Neural progenitor cell (in vitro differentiated cells): ENCODE results near the gene CRACR2A. TPM values are rescaled to one million over a fixed set of nuclear protein-coding genes. Genes with fewer than 3 reads are reported as not detected.

Source experiments
- DNase-seq: peaks from one replicate; pipeline ENCODE4 v3.0.0-alpha.2; 2016; ENCODE audit warnings: low spot score
- H2AFZ ChIP-seq: fragments of 200-600 bp; sonication (generic); replicated peaks from 2 replicates; pipeline ENCODE4 v1.6.1; 2016; ENCODE audit warnings: antibody characterized with exemption
- H3F3A ChIP-seq: fragments of 200-600 bp; sonication (generic); 2 replicates; pipeline ENCODE4 v1.6.1; 2016; ENCODE audit warnings: antibody characterized with exemption, low read depth
- H3K27ac ChIP-seq: fragments of 200-600 bp; sonication (generic); 2 replicates; pipeline ENCODE4 v1.5.1; 2016; ENCODE audit warnings: mild to moderate bottlenecking
- H3K27me3 ChIP-seq: fragments of 200-600 bp; sonication (generic); 2 replicates; pipeline ENCODE4 v1.6.1; 2016; ENCODE audit warnings: mild to moderate bottlenecking, moderate library complexity
- H3K36me3 ChIP-seq: fragments of 200-600 bp; sonication (generic); 2 replicates; pipeline ENCODE4 v1.5.1; 2016
- H3K4me1 ChIP-seq: fragments of 200-600 bp; sonication (generic); 2 replicates; pipeline ENCODE4 v1.6.1; 2016; ENCODE audit warnings: mixed run types
- H3K4me2 ChIP-seq: fragments of 200-600 bp; sonication (generic); 2 replicates; pipeline ENCODE4 v1.6.1; 2016
- H3K4me3 ChIP-seq: fragments of 200-600 bp; sonication (generic); 2 replicates; pipeline ENCODE4 v1.5.1; 2016
- H3K79me2 ChIP-seq: fragments of 200-600 bp; sonication (generic); 2 replicates; pipeline ENCODE4 v1.6.1; 2016; ENCODE audit warnings: low read depth
- H3K9ac ChIP-seq: fragments of 200-600 bp; sonication (generic); 2 replicates; pipeline ENCODE4 v1.6.1; 2016
- H3K9me3 ChIP-seq: fragments of 200-600 bp; sonication (generic); 2 replicates; pipeline ENCODE4 v1.5.1; 2016; ENCODE audit warnings: low read depth
- H4K20me1 ChIP-seq: fragments of 200-600 bp; sonication (generic); 2 replicates; pipeline ENCODE4 v1.6.1; 2016; ENCODE audit warnings: low read depth
- H3K27ac Mint-ChIP-seq: 3 replicates; pipeline ENCODE4 v1.8.0; 2021; ENCODE audit warnings: mixed read lengths
- H3K27me3 Mint-ChIP-seq: 2 replicates; pipeline ENCODE4 v1.8.0; 2022; ENCODE audit warnings: low read depth, mild to moderate bottlenecking, inconsistent platforms, moderate library complexity, mixed read lengths; ENCODE audit not compliant: insufficient read depth
- H3K36me3 Mint-ChIP-seq: 3 replicates; pipeline ENCODE4 v1.8.0; 2021; ENCODE audit warnings: mixed read lengths
- H3K4me1 Mint-ChIP-seq: 3 replicates; pipeline ENCODE4 v1.8.0; 2021; ENCODE audit warnings: mixed read lengths
- H3K4me3 Mint-ChIP-seq: 3 replicates; pipeline ENCODE4 v1.8.0; 2021; ENCODE audit warnings: mild to moderate bottlenecking, moderate library complexity, mixed read lengths
- H3K9me3 Mint-ChIP-seq: 3 replicates; pipeline ENCODE4 v1.8.0; 2020; ENCODE audit warnings: mixed read lengths
- CTCF ChIP-seq: fragments of 200-600 bp; sonication (generic); IDR thresholded peaks from 2 replicates; pipeline ENCODE4 v1.5.1; 2017; ENCODE audit warnings: antibody characterized with exemption, mild to moderate bottlenecking
- EZH2 ChIP-seq: fragments of 200-600 bp; sonication (generic); IDR thresholded peaks from 2 replicates; pipeline ENCODE4 v1.6.1; 2017; ENCODE audit warnings: antibody characterized with exemption, mild to moderate bottlenecking, moderate library complexity
- EZH2phosphoT487 ChIP-seq: fragments of 200-600 bp; sonication (generic); IDR thresholded peaks from 2 replicates; pipeline ENCODE4 v1.6.1; 2017; ENCODE audit warnings: antibody characterized with exemption
- total RNA-seq: library from RNA; depleted of rRNA; stranded (reverse); fragments of >200 nt; gene quantifications from 2 replicates; pipeline ENCODE4 v1.2.3, GENCODE V29; 2015; ENCODE audit warnings: low replicate concordance

CRACR2A gene
- total RNA-seq, 1 donor from 2014 or later: 0.06 TPM

GRCh38 chr12:3629057-3629830, 123.7 kb downstream of the CRACR2A start:
- H3K36me3 ChIP-seq: no peaks in the 10 kb centered on the region
- no peak overlapping the region for H2AFZ ChIP-seq
- Mint-ChIP-seq H3K9me3 (no peaks in the 10 kb centered on the region), H3K36me3 (no peaks in the 10 kb centered on the region), H3K27ac (peak overlapping the region; percentile 77), H3K4me1 (peaks cover 11% of the 10 kb centered on the region), H3K4me3 (no peak overlapping the region), H3K27me3 (peaks cover 8% of the 10 kb centered on the region)
- DNase-seq: no peak
- no peaks in the 10 kb centered on the region for H3K27me3 ChIP-seq
- no peaks in the 10 kb centered on the region for H3K9me3 ChIP-seq
- no peaks in the 10 kb centered on the region for H4K20me1 ChIP-seq
- H3K4me3 ChIP-seq: no peak overlapping the region
- no peaks in the 10 kb centered on the region for H3K79me2 ChIP-seq
- H3K4me2 ChIP-seq: no peak overlapping the region
- H3K27ac ChIP-seq: no peak overlapping the region
- H3F3A ChIP-seq: no peaks in the 10 kb centered on the region
- H3K9ac ChIP-seq: no peak overlapping the region
- H3K4me1 ChIP-seq: peaks cover 4% of the 10 kb centered on the region
- no peak for TF ChIP-seq EZH2
- TF ChIP-seq CTCF: no peak
- no peak for TF ChIP-seq EZH2phosphoT487

GRCh38 chr12:3628629-3629028, 124.3 kb downstream of the CRACR2A start:
- Histone ChIP-seq H4K20me1 (no peaks in the 10 kb centered on the region), H3K4me1 (no peaks in the 10 kb centered on the region), H3K4me3 (no peak overlapping the region), H2AFZ (no peak overlapping the region), H3K27me3 (no peaks in the 10 kb centered on the region), H3K9ac (no peak overlapping the region), H3F3A (no peaks in the 10 kb centered on the region), H3K36me3 (no peaks in the 10 kb centered on the region), H3K9me3 (no peaks in the 10 kb centered on the region), H3K27ac (no peak overlapping the region), H3K79me2 (no peaks in the 10 kb centered on the region), H3K4me2 (no peak overlapping the region)
- TF ChIP-seq EZH2 (no peak), CTCF (no peak), EZH2phosphoT487 (no peak)
- Mint-ChIP-seq H3K27ac (peak overlapping the region; percentile 23), H3K4me1 (peaks cover 17% of the 10 kb centered on the region), H3K36me3 (no peaks in the 10 kb centered on the region), H3K4me3 (no peak overlapping the region), H3K9me3 (no peaks in the 10 kb centered on the region), H3K27me3 (peaks cover 8% of the 10 kb centered on the region)
- DNase-seq: no peak

GRCh38 chr12:3627336-3627735, 125.6 kb downstream of the CRACR2A start:
- H3K4me3 Mint-ChIP-seq: no peak overlapping the region
- Histone ChIP-seq H3K4me2 (no peak overlapping the region), H4K20me1 (no peaks in the 10 kb centered on the region), H3K27ac (no peak overlapping the region), H3K79me2 (no peaks in the 10 kb centered on the region), H3K9ac (no peak overlapping the region), H3F3A (no peaks in the 10 kb centered on the region), H3K4me1 (no peaks in the 10 kb centered on the region), H3K36me3 (no peaks in the 10 kb centered on the region), H3K27me3 (no peaks in the 10 kb centered on the region), H3K9me3 (no peaks in the 10 kb centered on the region), H2AFZ (no peak overlapping the region), H3K4me3 (no peak overlapping the region)
- H3K9me3 Mint-ChIP-seq: no peaks in the 10 kb centered on the region
- no peak for DNase-seq
- H3K27me3 Mint-ChIP-seq: peaks cover 6% of the 10 kb centered on the region
- no peak overlapping the region for H3K27ac Mint-ChIP-seq
- peaks cover 17% of the 10 kb centered on the region for H3K4me1 Mint-ChIP-seq
- TF ChIP-seq CTCF (no peak), EZH2 (no peak), EZH2phosphoT487 (no peak)
- no peaks in the 10 kb centered on the region for H3K36me3 Mint-ChIP-seq
